Breast epithelium (tissue), 3 donors: Measurements from ENCODE around the gene PADI1.

Source experiments
- CTCF ChIP-seq, 3 donors: fragments of 450-650 bp; IDR thresholded peaks; one replicate each; pipeline ENCODE4 v1.5.1; 2016 to 2017; ENCODE audit warnings: antibody characterized with exemption in 3 of 3, mild to moderate bottlenecking in 3 of 3, moderate library complexity in 3 of 3
- POLR2A ChIP-seq: fragments of 450-650 bp; IDR thresholded peaks from one replicate; pipeline ENCODE4 v1.6.1; 2016; ENCODE audit warnings: antibody characterized with exemption, mild to moderate bottlenecking, moderate library complexity
- POLR2AphosphoS5 ChIP-seq, 3 donors: sonication (generic); formaldehyde crosslinking; IDR thresholded peaks; one replicate each; pipeline ENCODE4 v1.6.1; 2017; ENCODE audit warnings: antibody characterized with exemption in 3 of 3

- TF ChIP-seq CTCF (IDR thresholded peaks at IDR 0.05) (no peak), POLR2AphosphoS5 (IDR thresholded peaks at IDR 0.05) (no peak), POLR2A (no peak)
Measured at GRCh38 chr1:17251246-17251645, 46.3 kb downstream of the PADI1 start.
